ENCODE results near the gene VRK3.
A peak's percentile ranks its signal among the peaks of the same experiment; 100 is the strongest.

GRCh38 chr19:50025794-50026549, 800 bp upstream of the VRK3 start, which contains the start of gene ZNF473:
- TF ChIP-seq CTCF (IDR thresholded peaks at IDR 0.05) (no peak), POLR2A (IDR thresholded peaks at IDR 0.05) (peak in 1 of 2 donors; percentile 69)
